Activated T-cell treated with anti-CD3 and anti-CD28 coated beads, Interleukin-2, amount 50 U/mL, for 72 hours (primary cell): Measurements from ENCODE around the gene SSTR4. TPM values are rescaled to one million over a fixed set of nuclear protein-coding genes. Genes with fewer than 3 reads are reported as not detected.
"Not testable (repeated sequence)": the region's sequence is repeated elsewhere in the genome, so short reads cannot be mapped to it uniquely, and the experiment has no call there.

Source experiments
- ATAC-seq, 2 donors: fragments of 150-1000 bp; cut with Tn5 transposase; replicated peaks in 1 of 2; 2 replicates each; pipeline ENCODE4 v1.10.0; 2021; ENCODE audit warnings: moderate library complexity in 2 of 2, mild to moderate bottlenecking in 1 of 2
- DNase-seq, 2 donors: peaks; one replicate each; pipeline ENCODE4 v3.0.0; 2021 to 2022; ENCODE audit warnings: mixed read lengths in 1 of 2
- H3K27ac Mint-ChIP-seq: one replicate; pipeline ENCODE4 v1.8.0; 2022; ENCODE audit warnings: mild to moderate bottlenecking, moderate library complexity, mixed read lengths
- H3K27me3 Mint-ChIP-seq: one replicate; pipeline ENCODE4 v1.8.0; 2022; ENCODE audit warnings: low read depth, mixed read lengths
- H3K36me3 Mint-ChIP-seq, 2 donors: one replicate each; pipeline ENCODE4 v1.8.0; 2022; ENCODE audit warnings: mixed read lengths in 2 of 2, mild to moderate bottlenecking in 1 of 2; ENCODE audit not compliant: insufficient read depth in 2 of 2
- H3K4me1 Mint-ChIP-seq: one replicate; pipeline ENCODE4 v1.8.0; 2022; ENCODE audit warnings: low read depth, mixed read lengths
- H3K4me3 Mint-ChIP-seq, 2 donors: one replicate each; pipeline ENCODE4 v1.8.0; 2022; ENCODE audit warnings: mild to moderate bottlenecking in 2 of 2, mixed read lengths in 2 of 2, moderate library complexity in 2 of 2
- H3K9me3 Mint-ChIP-seq, 2 donors: one replicate each; pipeline ENCODE4 v1.8.0; 2022; ENCODE audit warnings: mixed read lengths in 2 of 2
- total RNA-seq, 2 donors: library from RNA; stranded (reverse); gene quantifications; one replicate each; pipeline ENCODE4 v1.2.3, GENCODE V29; 2022

The SSTR4 gene
- total RNA-seq: not detected

DNA sequence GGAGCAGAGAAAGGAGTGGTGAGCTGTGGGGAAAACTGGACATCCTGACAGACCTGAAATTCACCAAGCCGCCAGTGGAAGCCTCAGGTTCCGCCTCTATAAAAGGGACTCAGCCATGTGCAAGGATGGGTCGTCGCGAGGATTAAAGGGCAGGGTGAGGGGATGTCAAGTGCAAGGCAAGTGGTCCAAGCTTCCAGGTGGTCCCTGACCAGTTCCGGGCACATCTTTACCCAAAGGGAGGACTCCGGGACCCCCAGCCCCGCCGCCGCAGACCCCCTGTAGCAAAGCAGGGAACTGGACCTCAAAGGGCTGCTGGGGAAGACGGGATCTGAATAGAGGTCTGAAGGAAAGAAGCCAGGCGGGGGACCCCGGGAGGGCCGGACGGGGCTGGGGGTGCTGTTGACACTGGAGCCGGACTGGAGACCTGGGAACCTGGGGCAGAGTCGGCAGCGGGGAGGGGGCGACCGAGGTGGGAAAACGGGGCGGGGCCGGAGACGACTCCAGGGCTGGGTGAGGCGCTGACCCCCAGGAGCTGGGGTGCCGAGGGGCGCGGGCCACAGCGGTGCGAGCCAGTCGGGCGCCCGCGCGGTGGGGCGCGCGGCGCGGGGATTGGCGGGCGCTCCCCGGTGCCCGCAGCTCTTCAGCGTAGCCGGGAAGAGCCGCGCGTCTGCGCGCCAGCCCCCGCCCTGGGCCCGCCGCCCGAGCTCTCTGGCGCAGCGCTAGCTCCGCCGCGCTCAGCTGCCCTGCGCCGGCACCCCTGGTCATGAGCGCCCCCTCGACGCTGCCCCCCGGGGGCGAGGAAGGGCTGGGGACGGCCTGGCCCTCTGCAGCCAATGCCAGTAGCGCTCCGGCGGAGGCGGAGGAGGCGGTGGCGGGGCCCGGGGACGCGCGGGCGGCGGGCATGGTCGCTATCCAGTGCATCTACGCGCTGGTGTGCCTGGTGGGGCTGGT, at the start of gene SSTR4:
Gene SSTR4, plus strand, starts transcription at position 592 of the 951 bp plus-strand sequence. Its CDS starts 172 bp downstream, at position 764.
- H3K4me3 Mint-ChIP-seq: no peak within 1 kb of the TSS
- H3K27me3 Mint-ChIP-seq: peaks cover 26% of the 10 kb centered on the region
- no peaks in the 10 kb centered on the region for H3K9me3 Mint-ChIP-seq
- H3K36me3 Mint-ChIP-seq: no peaks in the 10 kb centered on the region
- ATAC-seq: no peak
- H3K4me1 Mint-ChIP-seq: no peaks in the 10 kb centered on the region
- no peak for DNase-seq
- no peak within 1 kb of the TSS for H3K27ac Mint-ChIP-seq

GRCh38 chr20:22986601-22987000, 48.5 kb upstream of the SSTR4 start:
- no peaks in the 10 kb centered on the region for H3K27me3 Mint-ChIP-seq
- no peak overlapping the region for H3K4me3 Mint-ChIP-seq
- H3K4me1 Mint-ChIP-seq: no peaks in the 10 kb centered on the region
- DNase-seq: no peak
- peaks cover 0 to 7% of the 10 kb centered on the region in 2 donors for H3K9me3 Mint-ChIP-seq
- no peak overlapping the region for H3K27ac Mint-ChIP-seq
- H3K36me3 Mint-ChIP-seq: peaks cover 0 to 2% of the 10 kb centered on the region in 2 donors
- no peak for ATAC-seq

DNA sequence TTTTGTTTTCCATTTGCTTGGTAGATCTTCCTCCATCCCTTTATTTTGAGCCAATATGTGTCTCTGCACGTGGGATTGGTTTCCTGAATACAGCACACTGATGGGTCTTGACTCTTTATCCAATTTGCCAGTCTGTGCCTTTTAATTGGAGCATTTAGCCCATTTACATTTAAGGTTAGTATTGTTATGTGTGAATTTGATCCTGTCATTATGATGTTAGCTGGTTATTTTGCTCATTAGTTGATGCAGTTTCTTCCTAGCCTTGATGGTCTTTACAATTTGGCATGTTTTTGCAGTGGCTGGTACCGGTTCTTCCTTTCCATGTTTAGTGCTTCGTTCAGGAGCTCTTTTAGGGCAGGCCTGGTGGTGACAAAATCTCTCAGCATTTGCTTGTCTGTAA, 43.7 kb upstream of the SSTR4 start:
- not testable (repeated sequence) for H3K4me1 Mint-ChIP-seq, H3K27me3 Mint-ChIP-seq, H3K4me3 Mint-ChIP-seq, ATAC-seq, DNase-seq, H3K9me3 Mint-ChIP-seq, H3K36me3 Mint-ChIP-seq, H3K27ac Mint-ChIP-seq

GRCh38 chr20:22993823-22994222, 41.3 kb upstream of the SSTR4 start:
- Mint-ChIP-seq H3K4me3 (no peak overlapping the region), H3K9me3 (peaks cover 0 to 3% of the 10 kb centered on the region in 2 donors), H3K36me3 (peaks cover 0 to 2% of the 10 kb centered on the region in 2 donors), H3K27me3 (peaks cover 6% of the 10 kb centered on the region), H3K27ac (no peak overlapping the region), H3K4me1 (no peaks in the 10 kb centered on the region)
- ATAC-seq (no peak), DNase-seq (no peak)

GRCh38 chr20:22995923-22996322, 39.2 kb upstream of the SSTR4 start:
- DNase-seq (no peak), ATAC-seq (no peak)
- no peak overlapping the region for H3K4me3 Mint-ChIP-seq
- H3K4me1 Mint-ChIP-seq: no peaks in the 10 kb centered on the region
- H3K27me3 Mint-ChIP-seq: peaks cover 6% of the 10 kb centered on the region
- no peaks in the 10 kb centered on the region for H3K36me3 Mint-ChIP-seq
- no peaks in the 10 kb centered on the region for H3K9me3 Mint-ChIP-seq
- H3K27ac Mint-ChIP-seq: no peak overlapping the region

- Mint-ChIP-seq H3K4me1 (no peaks in the 10 kb centered on the region), H3K9me3 (no peaks in the 10 kb centered on the region), H3K4me3 (no peak overlapping the region), H3K36me3 (no peaks in the 10 kb centered on the region), H3K27me3 (no peaks in the 10 kb centered on the region), H3K27ac (no peak overlapping the region)
- DNase-seq (no peak), ATAC-seq (no peak)
These were observed 36.6 kb upstream of the SSTR4 start for GRCh38 chr20:22998476-22998875.

GRCh38 chr20:22999756-23000155, 35.4 kb upstream of the SSTR4 start:
- Mint-ChIP-seq H3K36me3 (no peaks in the 10 kb centered on the region), H3K4me3 (no peak overlapping the region), H3K27ac (no peak overlapping the region), H3K27me3 (peaks cover 5% of the 10 kb centered on the region), H3K9me3 (no peaks in the 10 kb centered on the region), H3K4me1 (no peaks in the 10 kb centered on the region)
- DNase-seq (no peak), ATAC-seq (no peak)

GRCh38 chr20:23000232-23000947, 34.7 kb upstream of the SSTR4 start:
- Mint-ChIP-seq H3K27me3 (peaks cover 6% of the 10 kb centered on the region), H3K9me3 (no peaks in the 10 kb centered on the region), H3K4me1 (no peaks in the 10 kb centered on the region), H3K36me3 (no peaks in the 10 kb centered on the region), H3K27ac (no peak overlapping the region), H3K4me3 (no peak overlapping the region)
- DNase-seq (no peak), ATAC-seq (no peak)

DNA sequence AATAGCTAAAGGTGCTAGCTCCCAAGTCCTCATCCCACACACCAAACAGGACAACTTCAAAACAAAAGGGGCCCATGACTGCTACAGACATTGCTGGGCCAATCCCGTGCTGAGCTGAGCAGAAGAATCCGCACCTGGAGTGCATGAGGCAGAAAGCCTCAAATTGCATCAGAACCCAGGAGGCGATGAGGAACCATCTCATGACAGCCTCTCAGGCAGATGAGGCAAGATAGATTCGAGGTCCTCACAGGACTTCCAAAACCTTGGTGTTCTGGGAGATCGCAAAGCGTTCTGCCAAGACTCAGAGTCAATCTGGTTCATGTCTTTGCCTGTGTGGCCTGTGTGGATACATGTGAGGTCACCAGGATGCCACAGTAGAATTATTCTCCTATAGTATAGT, 32.8 kb upstream of the SSTR4 start:
- no peak overlapping the region for H3K4me3 Mint-ChIP-seq
- H3K27me3 Mint-ChIP-seq: peaks cover 6% of the 10 kb centered on the region
- no peaks in the 10 kb centered on the region for H3K4me1 Mint-ChIP-seq
- no peaks in the 10 kb centered on the region for H3K36me3 Mint-ChIP-seq
- no peak for ATAC-seq
- no peak for DNase-seq
- no peaks in the 10 kb centered on the region for H3K9me3 Mint-ChIP-seq
- no peak overlapping the region for H3K27ac Mint-ChIP-seq

DNA sequence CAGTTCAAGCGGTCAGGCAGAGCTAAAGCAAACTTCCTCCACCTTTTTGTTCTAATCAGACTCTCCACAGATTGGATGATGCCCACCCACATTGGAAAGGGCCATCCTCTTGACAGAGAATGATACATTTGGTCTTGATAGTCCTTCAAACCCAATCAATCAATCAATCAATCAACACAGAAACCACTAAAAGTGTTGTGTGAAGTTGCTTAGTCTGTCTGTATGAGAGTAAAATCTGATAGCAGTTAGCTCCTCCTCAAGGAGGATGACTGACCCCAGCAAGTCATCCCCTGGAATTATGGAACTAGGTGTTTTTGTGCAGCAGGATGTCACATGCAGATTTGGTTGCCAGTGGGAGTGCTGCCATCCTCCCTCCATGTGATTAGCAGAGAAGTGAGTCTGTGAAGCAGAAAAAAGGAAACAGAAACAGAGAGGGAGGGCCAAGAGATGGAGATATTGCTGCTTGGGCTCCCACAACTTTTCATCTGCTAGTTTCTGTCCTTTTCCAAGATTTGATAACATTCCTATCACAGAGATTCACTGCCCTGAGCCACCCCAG, 32.0 kb upstream of the SSTR4 start:
- no peaks in the 10 kb centered on the region for H3K36me3 Mint-ChIP-seq
- H3K27ac Mint-ChIP-seq: no peak overlapping the region
- H3K4me1 Mint-ChIP-seq: no peaks in the 10 kb centered on the region
- H3K4me3 Mint-ChIP-seq: no peak overlapping the region
- DNase-seq (no peak), ATAC-seq (no peak)
- H3K9me3 Mint-ChIP-seq: no peaks in the 10 kb centered on the region
- H3K27me3 Mint-ChIP-seq: peaks cover 6% of the 10 kb centered on the region

GRCh38 chr20:23003881-23004460, 31.1 kb upstream of the SSTR4 start:
- Mint-ChIP-seq H3K9me3 (no peaks in the 10 kb centered on the region), H3K4me1 (no peaks in the 10 kb centered on the region), H3K27me3 (peaks cover 6% of the 10 kb centered on the region), H3K36me3 (no peaks in the 10 kb centered on the region), H3K27ac (no peak overlapping the region), H3K4me3 (no peak overlapping the region)
- DNase-seq (no peak), ATAC-seq (no peak)

DNA sequence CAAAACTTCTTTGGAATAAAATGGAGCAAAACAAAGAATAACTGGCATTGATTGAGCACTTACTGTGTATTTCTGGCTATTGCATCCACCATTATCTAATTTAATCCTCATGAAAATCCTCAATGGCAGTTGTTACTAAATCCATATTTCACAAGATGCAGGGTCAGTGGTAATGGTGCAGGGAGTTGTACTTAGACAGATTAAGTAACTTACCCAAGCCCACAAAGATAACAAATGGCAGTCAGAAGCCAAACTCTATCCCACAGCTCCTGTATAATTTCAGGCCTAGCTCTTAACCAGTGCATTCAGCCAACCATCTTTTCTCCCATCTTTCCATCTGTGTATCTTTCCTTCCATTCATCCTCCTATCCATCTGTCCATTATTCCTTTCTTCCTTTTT, 29.3 kb upstream of the SSTR4 start:
- ATAC-seq: no peak
- Mint-ChIP-seq H3K27ac (no peak overlapping the region), H3K4me3 (no peak overlapping the region), H3K27me3 (peaks cover 6% of the 10 kb centered on the region), H3K9me3 (no peaks in the 10 kb centered on the region), H3K4me1 (no peaks in the 10 kb centered on the region), H3K36me3 (no peaks in the 10 kb centered on the region)
- DNase-seq: no peak

DNA sequence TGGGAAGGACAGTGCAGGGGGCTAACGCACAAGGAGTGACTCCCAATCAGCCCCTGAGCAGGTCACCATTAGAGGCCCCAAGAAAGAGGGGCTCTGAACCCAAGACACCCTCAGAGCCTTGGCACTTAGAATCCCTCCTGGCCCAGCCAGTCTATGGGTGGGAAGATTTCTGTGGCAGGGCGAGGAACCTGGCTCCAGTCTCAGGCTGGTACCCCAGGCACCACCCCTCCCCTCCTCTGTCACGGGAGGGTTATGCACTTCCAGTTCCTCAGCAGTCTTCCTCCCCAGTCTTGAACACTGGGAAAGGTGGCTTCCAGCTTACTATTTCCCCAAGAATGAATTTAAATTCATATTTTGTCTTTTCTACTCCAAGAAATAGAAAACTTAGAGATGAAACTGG, 27.6 kb upstream of the SSTR4 start:
- no peaks in the 10 kb centered on the region for H3K36me3 Mint-ChIP-seq
- no peak overlapping the region for H3K4me3 Mint-ChIP-seq
- no peak for ATAC-seq
- no peaks in the 10 kb centered on the region for H3K9me3 Mint-ChIP-seq
- H3K27me3 Mint-ChIP-seq: peaks cover 6% of the 10 kb centered on the region
- no peak overlapping the region for H3K27ac Mint-ChIP-seq
- no peak for DNase-seq
- H3K4me1 Mint-ChIP-seq: no peaks in the 10 kb centered on the region
